Stimulated activated naive CD8-positive, alpha-beta T cell treated with anti-CD3 and anti-CD28 coated beads, Interleukin-15, Interleukin-2, amounts not matched to agents 100 U/mL and 50 U/mL, for 24 hours (primary cell): Measurements from ENCODE around the gene CASP1.
"Not testable (repeated sequence)": the region's sequence is repeated elsewhere in the genome, so short reads cannot be mapped to it uniquely, and the experiment has no call there.

ENCODE experiments used
- ATAC-seq: fragments of 150-1000 bp; cut with Tn5 transposase; one replicate; pipeline ENCODE4 v1.10.0; 2021
- DNase-seq: peaks from one replicate; pipeline ENCODE4 v3.0.0; 2021

Gene CASP1

GRCh38 chr11:105034813-105035620, at the start of gene CASP1:
Gene CASP1, minus strand, starts transcription at chr11:105035144. Its CDS starts 31 bp downstream, at chr11:105035113.
- no peak for DNase-seq

GRCh38 chr11:105081412-105082150, 46.6 kb upstream of the CASP1 start:
- DNase-seq (no peak), ATAC-seq (peak; percentile 12)

More at GRCh38 chr11:105034813-105035620, at the start of gene CASP1:
- ATAC-seq: peak; percentile 85

- ATAC-seq: not testable (repeated sequence)
Measured at GRCh38 chr11:105080171-105080906, 45.4 kb upstream of the CASP1 start.

GRCh38 chr11:105078283-105078682, 43.3 kb upstream of the CASP1 start:
- ATAC-seq (no peak), DNase-seq (no peak)

More at GRCh38 chr11:105080171-105080906, 45.4 kb upstream of the CASP1 start:
- not testable (repeated sequence) for DNase-seq

GRCh38 chr11:105077141-105077790, 42.3 kb upstream of the CASP1 start:
- DNase-seq (peak; percentile 9), ATAC-seq (peak; percentile 81)

- DNase-seq (no peak), ATAC-seq (no peak)
Measured at GRCh38 chr11:105074166-105074530, 39.2 kb upstream of the CASP1 start.

- no peak for ATAC-seq
- no peak for DNase-seq
Measured at GRCh38 chr11:105073456-105074165, 38.7 kb upstream of the CASP1 start.

GRCh38 chr11:105072080-105072479, 37.1 kb upstream of the CASP1 start:
- DNase-seq, ATAC-seq: not testable (repeated sequence)

GRCh38 chr11:105071089-105071732, 36.3 kb upstream of the CASP1 start:
- no peak for DNase-seq
- no peak for ATAC-seq

GRCh38 chr11:105070306-105070705, 35.4 kb upstream of the CASP1 start:
- DNase-seq: no peak

GRCh38 chr11:105069749-105070148, 34.8 kb upstream of the CASP1 start:
- peak; percentile 36 for ATAC-seq
- not testable (repeated sequence) for DNase-seq

More at GRCh38 chr11:105070306-105070705, 35.4 kb upstream of the CASP1 start:
- no peak for ATAC-seq

- DNase-seq, ATAC-seq: not testable (repeated sequence)
Measured at GRCh38 chr11:105063245-105063941, 28.4 kb upstream of the CASP1 start.

- DNase-seq: no peak
- no peak for ATAC-seq
Measured at GRCh38 chr11:105057432-105057831, 22.5 kb upstream of the CASP1 start.

GRCh38 chr11:105056446-105056845, 21.5 kb upstream of the CASP1 start:
- ATAC-seq (no peak), DNase-seq (no peak)

- no peak for DNase-seq
- ATAC-seq: no peak
Measured at GRCh38 chr11:105054723-105055493, 20.0 kb upstream of the CASP1 start.

- DNase-seq: no peak
- ATAC-seq: no peak
Measured at GRCh38 chr11:105052487-105052886, 17.5 kb upstream of the CASP1 start.

- ATAC-seq (no peak), DNase-seq (no peak)
Measured at GRCh38 chr11:105051559-105051958, 16.6 kb upstream of the CASP1 start.

GRCh38 chr11:105049481-105049880, 14.5 kb upstream of the CASP1 start:
- DNase-seq (no peak), ATAC-seq (no peak)

GRCh38 chr11:105046898-105047579, 12.1 kb upstream of the CASP1 start:
- no peak for DNase-seq
- ATAC-seq: no peak
